Bronchial epithelial cell (primary cell): ENCODE results near the gene TENT4A. TPM values are rescaled to one million over a fixed set of nuclear protein-coding genes. Genes with fewer than 3 reads are reported as not detected.

ENCODE experiments used
- DNase-seq: peaks from one replicate; pipeline ENCODE4 v3.0.0-alpha.2; 2010; ENCODE audit warnings: low read depth
- FAIRE-seq: peaks from 2 replicates; lab custom pipeline; 2011; peaks lifted over from hg19 to GRCh38; lab: Jason Lieb, UNC
- H3K27me3 ChIP-seq: 2 replicates; pipeline ENCODE4 v1.5.1; 2011; ENCODE audit warnings: low read length; ENCODE audit not compliant: control insufficient read depth, insufficient read depth
- H3K36me3 ChIP-seq: 2 replicates; pipeline ENCODE4 v1.5.1; 2011; ENCODE audit warnings: low read length; ENCODE audit not compliant: control insufficient read depth, insufficient read depth
- H3K4me3 ChIP-seq: 2 replicates; pipeline ENCODE4 v1.5.1; 2011; ENCODE audit warnings: mild to moderate bottlenecking, low read depth, low read length, control low read depth
- CTCF ChIP-seq: IDR thresholded peaks from 2 replicates; pipeline ENCODE4 v1.5.1; 2011; ENCODE audit warnings: mild to moderate bottlenecking, moderate library complexity, low read length, control low read depth, inconsistent platforms; ENCODE audit not compliant: insufficient read depth, severe bottlenecking
- total RNA-seq: library from RNA; depleted of rRNA; stranded (reverse); fragments of >200 nt; gene quantifications from 2 replicates; pipeline ENCODE4 v1.2.1, GENCODE V29; 2014

The TENT4A gene
- total RNA-seq, 1 donor from 2014 or later = 6.8 TPM

DNA sequence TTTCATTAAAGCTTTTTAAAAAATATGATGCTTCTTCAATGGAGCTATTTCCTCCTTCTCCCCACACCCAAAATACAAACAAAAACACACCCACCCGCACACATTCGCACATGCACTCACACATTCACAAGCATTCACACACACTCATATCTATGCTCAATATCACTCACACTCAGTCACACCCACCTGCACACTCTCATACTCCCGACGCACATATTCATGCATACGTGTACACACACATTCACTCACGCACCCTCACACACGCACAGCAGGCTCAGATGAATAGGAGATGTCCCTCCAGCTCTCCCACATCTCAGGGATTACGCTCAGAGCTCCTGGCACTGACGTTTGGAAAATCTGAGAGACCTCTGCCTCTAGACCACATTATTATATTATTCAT is 25.7 kb upstream of the TENT4A start:
- DNase-seq (no peak), FAIRE-seq (no peak)
- Histone ChIP-seq H3K27me3 (no peaks in the 10 kb centered on the region), H3K4me3 (no peak overlapping the region), H3K36me3 (no peaks in the 10 kb centered on the region)
- TF ChIP-seq CTCF = no peak

DNA sequence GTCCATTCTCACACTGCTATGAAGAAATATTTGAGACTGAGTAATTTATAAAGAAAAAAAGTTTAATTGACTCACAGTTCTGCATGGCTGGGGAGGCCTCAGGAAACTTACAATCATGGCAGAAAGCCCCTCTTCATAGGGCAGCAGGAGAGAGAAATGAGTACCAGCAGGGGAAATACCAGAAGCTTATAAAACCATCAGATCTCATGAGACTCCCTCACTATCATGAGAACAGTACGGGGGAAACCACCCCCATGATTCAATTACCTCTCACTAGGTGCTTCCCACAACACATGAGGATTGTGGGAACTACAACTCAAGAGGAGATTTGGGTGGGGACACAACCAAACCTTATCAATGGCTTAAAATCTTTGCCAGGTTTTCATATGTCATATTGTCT is 20.3 kb upstream of the TENT4A start:
- DNase-seq (no peak), FAIRE-seq (no peak)
- Histone ChIP-seq H3K4me3 (no peak overlapping the region), H3K36me3 (no peaks in the 10 kb centered on the region), H3K27me3 (no peaks in the 10 kb centered on the region)
- no peak for TF ChIP-seq CTCF

DNA sequence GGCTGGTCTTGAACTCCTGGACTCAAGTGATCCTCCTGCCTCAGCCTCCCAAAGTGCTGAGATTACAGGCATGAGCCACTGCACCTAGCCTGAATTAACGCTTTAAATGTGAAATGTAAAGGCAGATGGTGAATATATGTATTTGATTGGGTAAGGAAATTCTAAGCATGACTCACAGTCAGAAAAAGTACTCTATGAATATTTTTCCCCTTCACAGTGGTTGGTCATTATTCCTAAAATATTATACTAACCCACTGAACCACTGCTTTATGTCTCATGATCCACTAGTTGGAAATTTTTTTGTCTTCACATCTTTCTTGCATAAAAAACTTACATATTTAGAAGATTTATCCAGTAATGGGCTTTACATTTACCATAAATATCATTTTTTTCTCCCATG is 14.5 kb upstream of the TENT4A start:
- H3K36me3 ChIP-seq = no peaks in the 10 kb centered on the region
- no peak overlapping the region for H3K4me3 ChIP-seq
- TF ChIP-seq CTCF = no peak
- peaks cover 2% of the 10 kb centered on the region for H3K27me3 ChIP-seq
- FAIRE-seq (no peak), DNase-seq (no peak)

DNA sequence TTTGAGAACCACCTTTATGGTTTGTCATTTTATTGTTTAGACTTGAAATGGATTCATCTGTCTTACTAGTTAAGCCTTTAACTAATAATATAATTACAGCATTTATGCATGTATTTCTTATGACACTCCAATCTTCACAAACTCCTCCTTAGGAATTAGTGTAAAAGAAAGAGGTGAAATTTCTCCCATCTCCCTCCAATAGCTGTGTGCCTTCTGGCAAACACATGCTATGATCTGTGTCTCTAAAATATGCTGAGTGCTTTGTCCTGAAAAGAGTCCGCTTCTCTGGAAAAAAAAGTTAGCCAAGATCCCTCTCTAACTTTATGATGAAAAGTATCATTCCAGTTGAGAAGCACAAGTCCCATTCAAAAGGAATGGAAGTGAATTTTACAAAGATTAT is 13.9 kb upstream of the TENT4A start:
- FAIRE-seq (no peak), DNase-seq (no peak)
- TF ChIP-seq CTCF = no peak
- H3K27me3 ChIP-seq = peaks cover 2% of the 10 kb centered on the region
- no peak overlapping the region for H3K4me3 ChIP-seq
- no peaks in the 10 kb centered on the region for H3K36me3 ChIP-seq

DNA sequence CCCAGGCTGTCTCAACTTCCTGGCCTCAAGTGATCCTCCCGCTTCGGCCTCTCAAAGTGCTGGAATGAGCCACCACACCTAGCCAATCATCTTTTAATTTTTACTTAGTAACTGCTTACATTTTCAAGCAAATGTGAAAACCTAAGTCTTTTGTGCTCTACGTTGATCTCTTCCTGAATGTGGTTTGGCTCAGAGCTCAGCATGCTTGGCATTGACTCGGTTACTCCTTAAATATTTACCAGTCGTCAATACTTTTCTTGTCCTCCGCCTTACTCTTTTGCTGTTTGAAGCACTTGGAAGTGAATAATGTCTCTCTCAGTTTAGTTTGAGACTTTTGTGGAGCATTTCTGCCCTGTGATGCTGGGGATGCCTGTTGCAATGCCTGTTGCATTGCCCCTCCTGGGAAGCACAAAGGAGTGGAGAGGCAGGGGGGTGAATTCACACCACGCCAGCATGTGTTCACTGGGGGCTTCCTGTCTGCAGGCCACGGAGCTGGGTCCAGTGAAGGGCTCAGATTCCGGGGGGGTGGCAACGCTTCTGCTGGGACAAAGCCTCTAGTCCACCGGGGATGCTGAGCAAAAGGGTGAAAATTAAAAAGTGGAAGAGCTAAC is 13.1 kb upstream of the TENT4A start:
- DNase-seq (no peak), FAIRE-seq (no peak)
- H3K4me3 ChIP-seq = no peak overlapping the region
- peaks cover 2% of the 10 kb centered on the region for H3K27me3 ChIP-seq
- TF ChIP-seq CTCF = no peak
- no peaks in the 10 kb centered on the region for H3K36me3 ChIP-seq

DNA sequence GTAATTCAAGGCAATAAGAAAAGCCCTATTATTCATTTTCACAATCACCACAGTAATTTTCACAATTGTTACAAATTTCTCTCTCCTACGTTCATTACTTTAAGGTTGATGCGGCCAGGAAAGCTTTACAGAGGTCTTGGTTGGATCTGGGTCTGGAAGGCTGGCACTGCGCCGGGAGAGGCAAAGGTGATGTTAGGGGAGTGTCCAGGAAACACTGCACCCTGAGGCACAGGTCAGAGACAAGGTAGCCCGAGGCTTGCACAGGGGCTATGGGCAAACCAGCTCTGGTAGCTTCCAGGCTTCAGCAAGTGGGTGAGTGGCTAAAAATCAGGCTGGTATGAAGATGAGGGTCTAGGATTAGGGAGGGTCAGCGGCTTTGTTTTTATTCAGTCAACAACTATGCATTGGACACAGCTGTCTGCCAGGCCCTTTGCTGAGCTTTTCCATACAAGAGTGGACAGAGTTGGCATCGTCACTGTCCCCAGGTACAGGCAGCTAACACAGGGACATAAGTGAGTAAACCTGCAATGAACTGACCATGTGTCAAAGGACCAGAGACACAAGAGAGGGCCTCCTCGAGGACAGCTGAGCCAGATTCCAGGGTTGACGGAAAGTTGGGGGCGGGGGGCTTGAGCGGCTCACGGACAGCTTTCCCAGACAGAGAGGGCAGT is 12.4 kb upstream of the TENT4A start:
- TF ChIP-seq CTCF = no peak
- peaks cover 2% of the 10 kb centered on the region for H3K27me3 ChIP-seq
- DNase-seq (no peak), FAIRE-seq (no peak)
- no peaks in the 10 kb centered on the region for H3K36me3 ChIP-seq
- H3K4me3 ChIP-seq = no peak overlapping the region
